PC-3 (cell line): ENCODE measurements around the gene PRKX. TPM values are rescaled to one million over a fixed set of nuclear protein-coding genes. Genes with fewer than 3 reads are reported as not detected.
"Not testable (repeated sequence)": the region's sequence is repeated elsewhere in the genome, so short reads cannot be mapped to it uniquely, and the experiment has no call there.

Experiments used
- ATAC-seq: fragments of 200-7000 bp; cut with Tn5 transposase; 2 replicates; pipeline ENCODE4 v1.9.1; 2020; ENCODE audit warnings: mild to moderate bottlenecking, moderate library complexity
- BruUV-seq: library from RNA; stranded (reverse); fragments of 400-500 nt; replicated peaks from 2 replicates; lab custom pipeline; 2021; lab: Mats Ljungman, UMichigan
- CTCF ChIA-PET: fragments of 300-600 bp; sonication (Branson Sonifier 250); formaldehyde crosslinking; loops from one replicate; lab custom pipeline; 2022; ENCODE audit warnings: antibody characterized with exemption; lab: Charles Lee
- POLR2A ChIA-PET: fragments of 300-600 bp; sonication (Branson Sonifier 250); formaldehyde crosslinking; loops from one replicate; lab custom pipeline; 2022; ENCODE audit warnings: antibody characterized with exemption; ENCODE audit not compliant: unreplicated experiment; lab: Charles Lee
- DNase-seq: peaks from one replicate; pipeline ENCODE4 v3.0.0-alpha.2; 2015
- H2AFZ ChIP-seq: fragments of 300-600 bp; sonication (generic); 2 replicates; pipeline ENCODE4 v1.6.0; 2016; ENCODE audit warnings: antibody characterized with exemption, low read length
- H3F3A ChIP-seq: fragments of 300-600 bp; sonication (generic); one replicate; pipeline ENCODE4 v1.6.0; 2017; ENCODE audit warnings: antibody characterized with exemption, low read length, control low read depth, mild to moderate bottlenecking; ENCODE audit not compliant: unreplicated experiment
- H3K27ac ChIP-seq: fragments of 300-600 bp; sonication (generic); 2 replicates; pipeline ENCODE4 v1.5.1; 2016; ENCODE audit warnings: mild to moderate bottlenecking, low read length
- H3K27me3 ChIP-seq: fragments of 300-600 bp; sonication (generic); 2 replicates; pipeline ENCODE4 v1.6.1; 2016; ENCODE audit warnings: low read length, mixed read lengths
- H3K36me3 ChIP-seq: fragments of 300-600 bp; sonication (generic); 2 replicates; pipeline ENCODE4 v1.6.1; 2016; ENCODE audit warnings: low read depth, mixed run types, low read length, mixed read lengths
- H3K4me1 ChIP-seq: fragments of 300-600 bp; sonication (generic); 2 replicates; pipeline ENCODE4 v1.5.1; 2016; ENCODE audit warnings: low read length; ENCODE audit not compliant: insufficient read depth
- H3K4me2 ChIP-seq: fragments of 300-600 bp; sonication (generic); 2 replicates; pipeline ENCODE4 v1.6.0; 2016; ENCODE audit warnings: low read length
- H3K4me3 ChIP-seq: fragments of 300-600 bp; sonication (generic); 2 replicates; pipeline ENCODE4 v1.5.1; 2016; ENCODE audit warnings: mild to moderate bottlenecking, low read length, mixed read lengths
- H3K79me2 ChIP-seq: fragments of 300-600 bp; sonication (generic); 2 replicates; pipeline ENCODE4 v1.6.1; 2017; ENCODE audit warnings: low read length, mixed read lengths
- H3K9ac ChIP-seq: fragments of 300-600 bp; sonication (generic); 2 replicates; pipeline ENCODE4 v1.6.0; 2016; ENCODE audit warnings: mild to moderate bottlenecking, low read length
- H3K9me2 ChIP-seq: fragments of 300-600 bp; sonication (generic); replicated peaks from 2 replicates; pipeline ENCODE4 v1.6.1; 2016; ENCODE audit warnings: mixed run types, low read length, mixed read lengths
- H3K9me3 ChIP-seq: fragments of 300-600 bp; sonication (generic); 2 replicates; pipeline ENCODE4 v1.6.1; 2016; ENCODE audit warnings: low read length, mixed read lengths
- H4K20me1 ChIP-seq: fragments of 300-600 bp; sonication (generic); 2 replicates; pipeline ENCODE4 v1.6.1; 2016; ENCODE audit warnings: low read length, mixed read lengths
- CTCF ChIP-seq: fragments of 300-600 bp; sonication (generic); conservative IDR thresholded peaks from 2 replicates; pipeline ENCODE4 v1.5.1; 2017; ENCODE audit warnings: antibody characterized with exemption, low read depth, mild to moderate bottlenecking, low read length
- EZH2 ChIP-seq: fragments of 300-600 bp; sonication (generic); IDR thresholded peaks from one replicate; pipeline ENCODE4 v1.6.1; 2017; ENCODE audit warnings: antibody characterized with exemption, mild to moderate bottlenecking, low read length; ENCODE audit not compliant: unreplicated experiment
- EZH2phosphoT487 ChIP-seq: fragments of 300-600 bp; sonication (generic); IDR thresholded peaks from 2 replicates; pipeline ENCODE4 v1.6.1; 2018; ENCODE audit warnings: mild to moderate bottlenecking, antibody characterized with exemption, low read length, borderline replicate concordance
- intact Hi-C: fragments of 100-400 bp; cut with micrococcal nuclease; formaldehyde crosslinking; loops from 2 replicates; pipeline ENCODE4 v1.9.0; 2023
- total RNA-seq: library from RNA; depleted of rRNA; stranded (reverse); fragments of >200 nt; gene quantifications from 2 replicates; pipeline ENCODE4 v1.2.3, GENCODE V29; 2014

Gene PRKX
- total RNA-seq, 1 experiment from 2014 or later = 22.2 TPM

GRCh38 chrX:3738509-3738908, 25.1 kb upstream of the PRKX start:
- ATAC-seq (no peak), DNase-seq (no peak)
- intact Hi-C loops = no loop called here
- H3K9me3 ChIP-seq = no peaks in the 10 kb centered on the region
- no peak for TF ChIP-seq CTCF
- TF ChIP-seq EZH2 = no peak
- TF ChIP-seq EZH2phosphoT487 = no peak
- H3K9me2 ChIP-seq = no peaks in the 10 kb centered on the region
- no peak overlapping the region for H2AFZ ChIP-seq
- BruUV-seq = no TSS peak
- no peak overlapping the region for H3K4me2 ChIP-seq
- no peaks in the 10 kb centered on the region for H3F3A ChIP-seq
- H3K4me1 ChIP-seq = no peaks in the 10 kb centered on the region
- no peaks in the 10 kb centered on the region for H3K36me3 ChIP-seq
- POLR2A ChIA-PET = no interaction called here
- no peak overlapping the region for H3K9ac ChIP-seq
- H3K79me2 ChIP-seq = no peaks in the 10 kb centered on the region
- no peak overlapping the region for H3K27ac ChIP-seq
- no peak overlapping the region for H3K4me3 ChIP-seq
- H4K20me1 ChIP-seq = no peaks in the 10 kb centered on the region
- H3K27me3 ChIP-seq = no peaks in the 10 kb centered on the region
- CTCF ChIA-PET = no interaction called here

- H3K36me3 ChIP-seq, ATAC-seq, H3F3A ChIP-seq, H2AFZ ChIP-seq, H3K27ac ChIP-seq, H3K79me2 ChIP-seq, H3K9me3 ChIP-seq, CTCF ChIA-PET, H3K4me3 ChIP-seq, H3K9me2 ChIP-seq, intact Hi-C loops, DNase-seq, H3K4me2 ChIP-seq, H3K27me3 ChIP-seq, H3K4me1 ChIP-seq, H3K9ac ChIP-seq, H4K20me1 ChIP-seq, BruUV-seq, POLR2A ChIA-PET: not testable (repeated sequence)
These were observed 23.1 kb upstream of the PRKX start for GRCh38 chrX:3736536-3736935.

- ATAC-seq, H3K4me3 ChIP-seq, H3K27ac ChIP-seq, H3F3A ChIP-seq, intact Hi-C loops, H2AFZ ChIP-seq, POLR2A ChIA-PET, H4K20me1 ChIP-seq, DNase-seq, H3K4me1 ChIP-seq, H3K9me2 ChIP-seq, H3K9me3 ChIP-seq, H3K4me2 ChIP-seq, H3K36me3 ChIP-seq, BruUV-seq, CTCF ChIA-PET, H3K79me2 ChIP-seq, H3K27me3 ChIP-seq, H3K9ac ChIP-seq: not testable (repeated sequence)
These were observed 22.4 kb upstream of the PRKX start for GRCh38 chrX:3735891-3736290.

GRCh38 chrX:3734456-3734855, 21.0 kb upstream of the PRKX start:
- H3K27me3 ChIP-seq, H3K9ac ChIP-seq, H3K27ac ChIP-seq, H2AFZ ChIP-seq, H3K36me3 ChIP-seq, H3K4me3 ChIP-seq, H3K9me2 ChIP-seq, H3K4me2 ChIP-seq, CTCF ChIA-PET, H3K4me1 ChIP-seq, intact Hi-C loops, H3K79me2 ChIP-seq, ATAC-seq, H4K20me1 ChIP-seq, H3K9me3 ChIP-seq, H3F3A ChIP-seq, DNase-seq, BruUV-seq, POLR2A ChIA-PET: not testable (repeated sequence)
